ENCODE measurements around the gene GNB1L. TPM values are rescaled to one million over a fixed set of nuclear protein-coding genes. Genes with fewer than 3 reads are reported as not detected.
A peak's percentile ranks its signal among the peaks of the same experiment; 100 is the strongest.

The GNB1L gene
- total and polyA plus RNA-seq, 7 experiments from 2014 or later: 4.2 to 20.8 (median 10.6) TPM

- peaks cover 0 to 6% (median 0%) of the 10 kb centered on the region in 5 donors for H3K36me3 Mint-ChIP-seq
- peaks cover 2 to 29% (median 26%) of the 10 kb centered on the region in 7 donors for H3K4me1 Mint-ChIP-seq
- H3K27ac ChIP-seq (ENCODE audit: low read depth, low read length): no peak overlapping the region
- ChIA-PET CTCF (interaction anchor here (0.8 kb wide), 1 partner anchor 24 kb away, joined by 3 read pairs; no protein-coding TSS in a partner anchor), POLR2A (interaction anchor here (0.6 kb wide), 1 partner anchor 30 kb away, joined by 3 read pairs; no protein-coding TSS in a partner anchor)
- intact Hi-C loops (cut with micrococcal nuclease): no loop called here
- no peaks in the 10 kb centered on the region for H3K4me1 ChIP-seq (ENCODE audit: control insufficient read depth in 2 of 2, insufficient read depth in 2 of 2, low read length in 2 of 2)
- no peaks in the 10 kb centered on the region for H3K9me3 ChIP-seq (ENCODE audit: control insufficient read depth in 2 of 3, low read length in 3 of 3)
- H3K4me3 Mint-ChIP-seq: no peak overlapping the region
- DNase-seq (no peak), ATAC-seq (no peak)
- H3K4me3 ChIP-seq (ENCODE audit: low read length): no peak overlapping the region
- peaks cover 0 to 10% (median 0%) of the 10 kb centered on the region in 5 donors for H3K27me3 Mint-ChIP-seq
- H3K27me3 ChIP-seq (ENCODE audit: control insufficient read depth in 2 of 2, insufficient read depth in 2 of 2, low read length in 2 of 2): no peaks in the 10 kb centered on the region
- no peaks in the 10 kb centered on the region for H3K36me3 ChIP-seq (ENCODE audit: control insufficient read depth in 2 of 3, insufficient read depth in 3 of 3, low read length in 3 of 3)
- no peak overlapping the region for H3K27ac Mint-ChIP-seq
- H3K9me3 Mint-ChIP-seq: no peaks in the 10 kb centered on the region
Observed at GRCh38 chr22:19862619-19863246, 8.1 kb upstream of the GNB1L start.

GRCh38 chr22:19859861-19860510 is 5.3 kb upstream of the GNB1L start:
- no peak overlapping the region for H3K4me3 ChIP-seq (ENCODE audit: low read length)
- intact Hi-C loops (cut with micrococcal nuclease): loop anchor here (5.0 to 10.0 kb wide), 3 partner anchors 103 to 1055 kb away; partner anchors contain the start of genes ARVCF (in 1 of the 2) and CRKL (in 1 of the 2)
- Mint-ChIP-seq H3K4me1 (peaks cover 16 to 45% (median 37%) of the 10 kb centered on the region in 7 donors), H3K27ac (peak overlapping the region in 7 of 9 donors; percentile 38 to 90 (median 68)), H3K36me3 (peaks cover 0 to 6% (median 0%) of the 10 kb centered on the region in 5 donors), H3K27me3 (peaks cover 0 to 3% (median 0%) of the 10 kb centered on the region in 5 donors), H3K9me3 (no peaks in the 10 kb centered on the region), H3K4me3 (no peak overlapping the region)
- no peak for DNase-seq
- H3K4me1 ChIP-seq (ENCODE audit: control insufficient read depth in 2 of 2, insufficient read depth in 2 of 2, low read length in 2 of 2): peaks cover 7% of the 10 kb centered on the region in 2 donors
- CTCF ChIA-PET: no interaction called here
- POLR2A ChIA-PET: interaction anchor here (1.9 kb wide), 1 partner anchor 31 kb away, joined by 4 read pairs; no protein-coding TSS in a partner anchor
- H3K27me3 ChIP-seq (ENCODE audit: control insufficient read depth in 2 of 2, insufficient read depth in 2 of 2, low read length in 2 of 2): no peaks in the 10 kb centered on the region
- no peaks in the 10 kb centered on the region for H3K9me3 ChIP-seq (ENCODE audit: control insufficient read depth in 2 of 3, low read length in 3 of 3)
- no peaks in the 10 kb centered on the region for H3K36me3 ChIP-seq (ENCODE audit: control insufficient read depth in 2 of 3, insufficient read depth in 3 of 3, low read length in 3 of 3)
- ATAC-seq: no peak
- no peak overlapping the region for H3K27ac ChIP-seq (ENCODE audit: low read depth, low read length)

GRCh38 chr22:19857382-19857781 is 2.7 kb upstream of the GNB1L start:
- DNase-seq (no peak), ATAC-seq (no peak)
- H3K27ac ChIP-seq (ENCODE audit: low read depth, low read length): no peak overlapping the region
- Mint-ChIP-seq H3K4me1 (peaks cover 31 to 64% (median 55%) of the 10 kb centered on the region in 7 donors), H3K27ac (peak overlapping the region; percentile 13 to 96 (median 90)), H3K9me3 (no peaks in the 10 kb centered on the region), H3K4me3 (peak overlapping the region in 5 of 10 donors; percentile 14 to 35 (median 25)), H3K36me3 (peaks cover 0 to 6% (median 0%) of the 10 kb centered on the region in 5 donors), H3K27me3 (no peaks in the 10 kb centered on the region)
- H3K4me3 ChIP-seq (ENCODE audit: low read length): no peak overlapping the region
- peaks cover 0 to 9% (median 0%) of the 10 kb centered on the region in 3 experiments for H3K36me3 ChIP-seq (ENCODE audit: control insufficient read depth in 2 of 3, insufficient read depth in 3 of 3, low read length in 3 of 3)
- H3K4me1 ChIP-seq (ENCODE audit: control insufficient read depth in 2 of 2, insufficient read depth in 2 of 2, low read length in 2 of 2): peaks cover 19 to 21% of the 10 kb centered on the region in 2 donors
- intact Hi-C loops (cut with micrococcal nuclease): loop anchor here (5.0 to 10.0 kb wide), 3 partner anchors 100 to 1057 kb away; partner anchors contain the start of genes ARVCF (in 1 of the 2) and CRKL (in 1 of the 2)
- POLR2A ChIA-PET: no interaction called here
- H3K27me3 ChIP-seq (ENCODE audit: control insufficient read depth in 2 of 2, insufficient read depth in 2 of 2, low read length in 2 of 2): no peaks in the 10 kb centered on the region
- CTCF ChIA-PET: no interaction called here
- H3K9me3 ChIP-seq (ENCODE audit: control insufficient read depth in 2 of 3, low read length in 3 of 3): no peaks in the 10 kb centered on the region

- H3K27me3 ChIP-seq (ENCODE audit: control insufficient read depth in 2 of 2, insufficient read depth in 2 of 2, low read length in 2 of 2): no peaks in the 10 kb centered on the region
- H3K36me3 Mint-ChIP-seq: peaks cover 0 to 8% (median 0%) of the 10 kb centered on the region in 5 donors
- POLR2A ChIA-PET: interaction anchor here (0.6 to 3.8 kb wide), 13 partner anchors 10 to 353 kb away, joined by 3 to 154 read pairs (median 4); no protein-coding TSS in a partner anchor
- no peaks in the 10 kb centered on the region for H3K9me3 ChIP-seq (ENCODE audit: control insufficient read depth in 2 of 3, low read length in 3 of 3)
- no peaks in the 10 kb centered on the region for H3K27me3 Mint-ChIP-seq
- peak overlapping the region; percentile 94 to 99 (median 96) for H3K4me3 Mint-ChIP-seq
- peak overlapping the region; percentile 90 to 96 (median 93) for H3K27ac Mint-ChIP-seq
- no peaks in the 10 kb centered on the region for H3K9me3 Mint-ChIP-seq
- peak; percentile 11 for ATAC-seq
- intact Hi-C loops (cut with micrococcal nuclease): loop anchor here (1.0 to 10.0 kb wide), 5 partner anchors 36 to 1059 kb away; partner anchors contain the start of genes ARVCF (in 1 of the 2), CRKL (in 1 of the 2) and TRMT2A (in 1 of the 2)
- peak in 7 of 9 donors; percentile 35 to 66 (median 49) for DNase-seq
- peak overlapping the region; percentile 87 for H3K27ac ChIP-seq (ENCODE audit: low read depth, low read length)
- peak overlapping the region; percentile 64 for H3K4me3 ChIP-seq (ENCODE audit: low read length)
- H3K4me1 ChIP-seq (ENCODE audit: control insufficient read depth in 2 of 2, insufficient read depth in 2 of 2, low read length in 2 of 2): peaks cover 19 to 21% of the 10 kb centered on the region in 2 donors
- H3K4me1 Mint-ChIP-seq: peaks cover 32 to 72% (median 57%) of the 10 kb centered on the region in 7 donors
- CTCF ChIA-PET: interaction anchor here (0.7 to 1.7 kb wide), 5 partner anchors 11 to 54 kb away, joined by 3 to 9 read pairs (median 5); no protein-coding TSS in a partner anchor
- H3K36me3 ChIP-seq (ENCODE audit: control insufficient read depth in 2 of 3, insufficient read depth in 3 of 3, low read length in 3 of 3): peaks cover 0 to 26% (median 0%) of the 10 kb centered on the region in 3 experiments
Observed at GRCh38 chr22:19855504-19856409, 1.1 kb upstream of the GNB1L start.

- Histone ChIP-seq H3K27me3 (ENCODE audit: control insufficient read depth in 2 of 2, insufficient read depth in 2 of 2, low read length in 2 of 2) (no peaks in the 10 kb centered on the region), H3K36me3 (ENCODE audit: control insufficient read depth in 2 of 3, insufficient read depth in 3 of 3, low read length in 3 of 3) (peaks cover 0 to 40% (median 0%) of the 10 kb centered on the region in 3 experiments), H3K4me3 (ENCODE audit: low read length) (peak overlapping the region; percentile 64), H3K4me1 (ENCODE audit: control insufficient read depth in 2 of 2, insufficient read depth in 2 of 2, low read length in 2 of 2) (peaks cover 19 to 21% of the 10 kb centered on the region in 2 donors), H3K27ac (ENCODE audit: low read depth, low read length) (peak overlapping the region; percentile 87), H3K9me3 (ENCODE audit: control insufficient read depth in 2 of 3, low read length in 3 of 3) (no peaks in the 10 kb centered on the region)
- peaks cover 0 to 14% (median 0%) of the 10 kb centered on the region in 5 donors for H3K36me3 Mint-ChIP-seq
- ATAC-seq: peak; percentile 3
- peaks cover 38 to 73% (median 62%) of the 10 kb centered on the region in 7 donors for H3K4me1 Mint-ChIP-seq
- H3K4me3 Mint-ChIP-seq: peak overlapping the region; percentile 94 to 99 (median 96)
- peak in 6 of 9 donors; percentile 22 to 45 (median 30) for DNase-seq
- ChIA-PET CTCF (interaction anchor here (1.2 to 1.7 kb wide), 2 partner anchors 38 to 87 kb away, joined by 3 to 6 read pairs; no protein-coding TSS in a partner anchor), POLR2A (interaction anchor here (0.6 to 3.8 kb wide), 10 partner anchors 9 to 89 kb away, joined by 3 to 154 read pairs (median 4); no protein-coding TSS in a partner anchor)
- peak overlapping the region; percentile 89 to 96 (median 92) for H3K27ac Mint-ChIP-seq
- intact Hi-C loops (cut with micrococcal nuclease): loop anchor here (1.0 to 10.0 kb wide), 4 partner anchors 10 to 1061 kb away; partner anchors contain the start of gene CRKL (in 1 of the 2)
- no peaks in the 10 kb centered on the region for H3K27me3 Mint-ChIP-seq
- H3K9me3 Mint-ChIP-seq: no peaks in the 10 kb centered on the region
Observed at GRCh38 chr22:19853879-19854777, 546 bp downstream of the GNB1L start.
